Fibroblast of lung (primary cell): ENCODE data around the gene OXLD1. TPM values are rescaled to one million over a fixed set of nuclear protein-coding genes. Genes with fewer than 3 reads are reported as not detected.

Experiments
- DNase-seq, 2 donors: peaks; one replicate each; pipeline versions ENCODE4 v3.0.0 to v3.0.0-alpha.2; 2010; ENCODE audit warnings: low read depth in 2 of 2
- H2AFZ ChIP-seq: 2 replicates; pipeline ENCODE4 v1.5.1; 2012; ENCODE audit warnings: low read length, control low read depth, inconsistent platforms
- H3K27ac ChIP-seq: 2 replicates; pipeline ENCODE4 v1.5.1; 2011; ENCODE audit warnings: low read length, control low read depth; ENCODE audit not compliant: insufficient read depth
- H3K27me3 ChIP-seq: 2 replicates; pipeline ENCODE4 v1.5.1; 2011; ENCODE audit warnings: mild to moderate bottlenecking, low read length; ENCODE audit not compliant: control insufficient read depth, insufficient read depth
- H3K36me3 ChIP-seq: 2 replicates; pipeline ENCODE4 v1.5.1; 2011; ENCODE audit warnings: low read length; ENCODE audit not compliant: control insufficient read depth, insufficient read depth
- H3K4me1 ChIP-seq: 2 replicates; pipeline ENCODE4 v1.5.1; 2011; ENCODE audit warnings: low read length; ENCODE audit not compliant: control insufficient read depth, insufficient read depth; ENCODE audit errors: extremely low read depth
- H3K4me2 ChIP-seq: 2 replicates; pipeline ENCODE4 v1.5.1; 2011; ENCODE audit warnings: low read length, control low read depth; ENCODE audit not compliant: insufficient read depth; ENCODE audit errors: extremely low read depth
- H3K4me3 ChIP-seq, 4 experiments: fragments of 200-600 bp in 1 of 4; sonication (generic) in 1 of 4; replicated peaks in 1 of 4; 2 replicates each; pipeline ENCODE4 v1.5.1; 2011 to 2016; ENCODE audit warnings: low read length in 4 of 4, low read depth in 3 of 4, mild to moderate bottlenecking in 3 of 4, control low read depth in 2 of 4, inconsistent platforms in 1 of 4, mixed read lengths in 1 of 4; ENCODE audit not compliant: insufficient read depth in 1 of 4; ENCODE audit errors: control extremely low read depth in 1 of 4
- H3K79me2 ChIP-seq: 2 replicates; pipeline ENCODE4 v1.5.1; 2012; ENCODE audit warnings: mild to moderate bottlenecking, low read length, inconsistent platforms; ENCODE audit not compliant: control insufficient read depth, insufficient read depth
- H3K9ac ChIP-seq: 2 replicates; pipeline ENCODE4 v1.5.1; 2011; ENCODE audit warnings: mild to moderate bottlenecking, low read length, control low read depth; ENCODE audit not compliant: insufficient read depth
- H3K9me3 ChIP-seq: 2 replicates; pipeline ENCODE4 v1.5.1; 2012; ENCODE audit warnings: low read depth, low read length; ENCODE audit not compliant: control insufficient read depth, insufficient read depth
- H4K20me1 ChIP-seq: 2 replicates; pipeline ENCODE4 v1.5.1; 2011; ENCODE audit warnings: low read length; ENCODE audit not compliant: control insufficient read depth, insufficient read depth; ENCODE audit errors: extremely low read depth
- CTCF ChIP-seq, 2 donors: IDR thresholded peaks in 1 of 2; conservative IDR thresholded peaks in 1 of 2; 1 replicate in 1 of 2; 2 replicates in 1 of 2; pipeline ENCODE4 v1.5.1; 2011 to 2012; ENCODE audit warnings: low read length in 2 of 2, control low read depth in 1 of 2, inconsistent platforms in 1 of 2, low read depth in 1 of 2, mild to moderate bottlenecking in 1 of 2
- EZH2 ChIP-seq: IDR thresholded peaks from 2 replicates; pipeline ENCODE4 v1.5.1; 2012; ENCODE audit warnings: low read length, control low read depth, mild to moderate bottlenecking; ENCODE audit errors: missing control alignments
- polyA plus RNA-seq, 2 donors: library from polyadenylated mRNA; depleted of rRNA in 1 of 2; stranded (reverse) in 1 of 2; unstranded in 1 of 2; fragments of >200 nt; gene quantifications; 2 replicates each; pipeline ENCODE4 v1.2.1, GENCODE V29; 2011 to 2012; ENCODE audit warnings: missing spikeins in 1 of 2
- total RNA-seq: library from RNA; depleted of rRNA; stranded (reverse); fragments of >200 nt; gene quantifications from 2 replicates; pipeline ENCODE4 v1.2.1, GENCODE V29; 2014

Gene OXLD1
- total and polyA plus RNA-seq, 2 donors (not counting 1 experiment from before 2014, with no cell fraction given): 11.6 to 45.6 TPM

GRCh38 chr17:81652906-81653771 lies 13.3 kb downstream of the OXLD1 start:
- no peaks in the 10 kb centered on the region for H3K79me2 ChIP-seq
- no peaks in the 10 kb centered on the region for H3K9me3 ChIP-seq
- no peaks in the 10 kb centered on the region for H3K36me3 ChIP-seq
- DNase-seq: no peak
- no peak overlapping the region for H3K9ac ChIP-seq
- no peak overlapping the region for H3K4me2 ChIP-seq
- peaks cover 8% of the 10 kb centered on the region for H3K27me3 ChIP-seq
- no peak overlapping the region for H3K27ac ChIP-seq
- H3K4me3 ChIP-seq: no peak overlapping the region
- no peaks in the 10 kb centered on the region for H4K20me1 ChIP-seq
- no peak overlapping the region for H2AFZ ChIP-seq
- TF ChIP-seq CTCF (conservative IDR thresholded peaks at IDR 0.05 in 1 of 2, IDR thresholded peaks at IDR 0.05 in 1 of 2; ENCODE audit: low read depth in 1 of 2, low read length in 2 of 2) (no peak), EZH2 (no peak)
- peaks cover 5% of the 10 kb centered on the region for H3K4me1 ChIP-seq

- Histone ChIP-seq H4K20me1 (no peaks in the 10 kb centered on the region), H3K4me2 (no peak overlapping the region), H3K27ac (no peak overlapping the region), H3K36me3 (no peaks in the 10 kb centered on the region), H3K27me3 (peaks cover 21% of the 10 kb centered on the region), H3K9ac (no peak overlapping the region), H3K9me3 (no peaks in the 10 kb centered on the region), H3K4me1 (peaks cover 5% of the 10 kb centered on the region), H3K79me2 (no peaks in the 10 kb centered on the region), H3K4me3 (no peak overlapping the region), H2AFZ (no peak overlapping the region)
- TF ChIP-seq EZH2 (no peak), CTCF (conservative IDR thresholded peaks at IDR 0.05 in 1 of 2, IDR thresholded peaks at IDR 0.05 in 1 of 2; ENCODE audit: low read depth in 1 of 2, low read length in 2 of 2) (no peak)
- DNase-seq: peak; percentile 86 to 87
Observed at GRCh38 chr17:81651692-81652091, 14.7 kb downstream of the OXLD1 start.

DNA sequence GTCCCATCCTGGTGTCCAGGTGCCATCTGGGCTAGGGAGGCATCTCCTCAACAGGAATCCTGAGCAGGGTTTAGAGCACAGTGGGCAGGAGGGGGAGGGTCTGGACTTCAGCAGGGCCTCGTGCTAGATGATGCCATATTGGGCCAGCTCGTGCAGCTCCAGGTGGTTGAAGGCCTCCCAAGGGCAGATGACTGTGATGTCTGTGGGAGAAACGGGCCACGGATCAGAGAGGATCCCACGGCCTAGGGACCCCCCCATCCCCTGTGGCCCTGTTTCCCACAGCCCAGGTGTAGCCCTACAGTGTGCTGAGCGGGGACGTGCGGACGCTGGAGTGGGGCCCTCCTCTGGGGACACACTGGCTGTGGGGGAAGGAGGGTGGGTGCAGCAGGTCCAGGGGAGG lies 15.5 kb downstream of the OXLD1 start:
- Histone ChIP-seq H2AFZ (no peak overlapping the region), H3K27me3 (peaks cover 22% of the 10 kb centered on the region), H3K36me3 (no peaks in the 10 kb centered on the region), H3K9ac (no peak overlapping the region), H3K4me2 (no peak overlapping the region), H3K79me2 (no peaks in the 10 kb centered on the region), H4K20me1 (no peaks in the 10 kb centered on the region), H3K4me1 (peaks cover 5% of the 10 kb centered on the region), H3K27ac (no peak overlapping the region), H3K9me3 (no peaks in the 10 kb centered on the region), H3K4me3 (no peak overlapping the region)
- TF ChIP-seq CTCF (conservative IDR thresholded peaks at IDR 0.05 in 1 of 2, IDR thresholded peaks at IDR 0.05 in 1 of 2; ENCODE audit: low read depth in 1 of 2, low read length in 2 of 2) (no peak), EZH2 (no peak)
- DNase-seq: no peak
